OCI-LY7 (cell line): Measurements from ENCODE around the gene IVD.

ENCODE experiments used
- CTCF ChIP-seq: fragments of 200-600 bp; sonication (generic); conservative IDR thresholded peaks from 2 replicates; pipeline ENCODE4 v1.5.1; 2014; ENCODE audit warnings: mild to moderate bottlenecking, antibody characterized with exemption, low read length, moderate library complexity, mixed read lengths
- EZH2phosphoT487 ChIP-seq: fragments of 200-600 bp; sonication (generic); IDR thresholded peaks from 2 replicates; pipeline ENCODE4 v1.6.1; 2018; ENCODE audit warnings: low read depth, borderline replicate concordance, mild to moderate bottlenecking, mixed run types, antibody characterized with exemption, low read length, moderate library complexity, mixed read lengths

DNA sequence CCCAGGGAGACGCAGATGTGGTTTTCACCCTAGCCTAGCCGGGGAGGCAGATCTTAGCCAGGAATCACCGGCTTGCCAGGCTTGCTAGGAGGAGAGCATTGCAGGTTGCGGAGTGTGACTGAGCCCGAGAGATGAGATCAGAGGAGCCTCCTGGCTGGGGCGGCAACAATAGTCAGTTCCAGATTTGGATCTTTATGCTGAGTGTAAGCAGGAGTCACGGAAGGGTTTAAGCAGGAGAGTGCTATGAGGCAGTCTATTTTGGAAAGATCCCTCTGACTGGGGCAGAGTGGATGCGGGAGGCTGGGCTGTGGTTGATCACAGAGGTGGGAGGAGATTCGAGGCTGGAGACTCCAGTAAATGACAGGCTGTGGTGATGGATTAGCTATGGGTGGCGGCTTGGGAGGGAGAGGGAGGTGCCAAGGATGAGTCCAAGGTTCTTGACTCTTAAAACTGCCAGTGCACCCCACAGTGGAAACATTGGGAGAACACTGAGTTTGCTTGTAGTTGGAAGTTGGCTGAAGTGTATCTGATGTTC is 24.7 kb downstream of the IVD start:
- no peak for TF ChIP-seq CTCF
- no peak for TF ChIP-seq EZH2phosphoT487
